ENCODE results near the gene ZP1. TPM values are rescaled to one million over a fixed set of nuclear protein-coding genes. Genes with fewer than 3 reads are reported as not detected.

The ZP1 gene
- total and polyA plus RNA-seq, 2 of the 13 experiments (the other 11 are each of a cell fraction or from before 2014, with no cell fraction given) = 0.16 TPM; not detected in 1

DNA sequence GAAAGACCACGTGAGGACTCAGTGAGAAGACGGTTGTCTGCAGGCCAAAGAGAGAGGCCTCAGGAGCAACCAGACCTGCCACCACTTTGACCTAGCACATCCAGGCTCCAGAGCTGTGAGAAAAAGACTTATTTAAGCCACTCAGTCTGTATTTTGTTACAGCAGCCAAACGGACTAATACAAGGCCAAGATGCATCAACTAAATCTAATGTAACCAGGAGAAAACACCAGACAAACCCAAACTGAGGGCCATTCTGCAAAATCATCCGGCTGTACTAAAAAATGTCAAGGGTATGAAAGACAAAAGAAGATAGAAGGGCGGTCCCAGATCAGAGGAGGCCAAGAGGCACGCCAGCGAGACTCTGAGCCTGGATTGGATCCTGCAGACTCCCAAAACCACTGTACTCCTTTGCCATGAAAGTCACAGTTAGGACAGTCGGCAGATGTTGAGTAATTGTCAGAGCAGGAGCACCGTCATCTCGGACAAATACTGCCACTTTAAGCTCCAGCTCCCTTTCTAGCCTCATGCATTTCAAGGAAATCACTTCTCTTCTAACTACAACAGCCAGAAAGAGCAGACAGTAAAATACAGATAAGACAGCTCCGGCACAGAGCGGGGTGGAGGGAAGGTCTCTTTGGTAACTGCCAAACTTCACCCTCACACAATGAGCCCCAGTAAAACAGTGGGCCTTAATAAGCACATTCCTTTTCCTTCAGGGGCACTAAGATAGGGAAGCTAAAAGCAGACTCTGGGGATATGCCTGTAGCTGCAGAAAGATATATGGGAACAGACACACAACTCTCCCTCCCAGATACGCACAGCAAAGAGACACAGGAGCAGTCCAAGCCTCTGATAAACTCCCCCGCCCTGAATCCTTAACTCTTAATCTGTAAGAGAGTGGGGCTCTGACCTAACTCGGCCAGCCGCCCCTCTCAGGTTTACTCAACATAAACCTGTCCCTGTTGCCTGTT, 3.5 kb upstream of the ZP1 start:
- H3K79me2 ChIP-seq (ENCODE audit: insufficient read depth, low read length) = no peaks in the 10 kb centered on the region
- ATAC-seq (no peak), FAIRE-seq (no peak), DNase-seq (ENCODE audit: low spot score) (no peak)
- intact Hi-C loops (cut with micrococcal nuclease; ENCODE audit: unreplicated experiment) = no loop called here
- no peaks in the 10 kb centered on the region for H3K36me3 ChIP-seq (replicated peaks in 1 of 2; ENCODE audit: control insufficient read depth in 1 of 2, insufficient read depth in 2 of 2, low read length in 2 of 2)
- in situ Hi-C loops (cut with HindIII; ENCODE audit: extremely low pct_ligation_motif_present, low pct_unique_long_range_greater_than_20kb) = no loop called here
- H3K9ac ChIP-seq (ENCODE audit: insufficient read depth, low read depth, low read length) = no peak overlapping the region
- no peak overlapping the region for H3K4me2 ChIP-seq (ENCODE audit: low read depth, low read length)
- no peak overlapping the region for H3K27ac ChIP-seq (ENCODE audit: extremely low read length, insufficient read depth, low read length)
- H3K4me1 ChIP-seq (ENCODE audit: insufficient read depth, low read length) = peaks cover 30% of the 10 kb centered on the region
- BruUV-seq (replicated peaks) = no TSS peak
- 49% methylated on average over 16 of the region's 16 CpGs for WGBS (ENCODE audit: low lambda C conversion rate)
- H3K27me3 ChIP-seq (ENCODE audit: control insufficient read depth in 1 of 2, insufficient read depth in 2 of 2, low read length in 2 of 2) = peaks cover 0 to 14% of the 10 kb centered on the region in 2 experiments; a peak in 2 of 5 replicates
- POLR2A ChIA-PET = no interaction called here
- no peak overlapping the region for H2AFZ ChIP-seq (ENCODE audit: low read length)
- TF ChIP-seq ZNF12 (CRISPR knock-in tag; IDR thresholded peaks at IDR 0.05) = peak; percentile 55; the same call in 1 of the 2 replicates
- TF ChIP-seq, protein P1, sequence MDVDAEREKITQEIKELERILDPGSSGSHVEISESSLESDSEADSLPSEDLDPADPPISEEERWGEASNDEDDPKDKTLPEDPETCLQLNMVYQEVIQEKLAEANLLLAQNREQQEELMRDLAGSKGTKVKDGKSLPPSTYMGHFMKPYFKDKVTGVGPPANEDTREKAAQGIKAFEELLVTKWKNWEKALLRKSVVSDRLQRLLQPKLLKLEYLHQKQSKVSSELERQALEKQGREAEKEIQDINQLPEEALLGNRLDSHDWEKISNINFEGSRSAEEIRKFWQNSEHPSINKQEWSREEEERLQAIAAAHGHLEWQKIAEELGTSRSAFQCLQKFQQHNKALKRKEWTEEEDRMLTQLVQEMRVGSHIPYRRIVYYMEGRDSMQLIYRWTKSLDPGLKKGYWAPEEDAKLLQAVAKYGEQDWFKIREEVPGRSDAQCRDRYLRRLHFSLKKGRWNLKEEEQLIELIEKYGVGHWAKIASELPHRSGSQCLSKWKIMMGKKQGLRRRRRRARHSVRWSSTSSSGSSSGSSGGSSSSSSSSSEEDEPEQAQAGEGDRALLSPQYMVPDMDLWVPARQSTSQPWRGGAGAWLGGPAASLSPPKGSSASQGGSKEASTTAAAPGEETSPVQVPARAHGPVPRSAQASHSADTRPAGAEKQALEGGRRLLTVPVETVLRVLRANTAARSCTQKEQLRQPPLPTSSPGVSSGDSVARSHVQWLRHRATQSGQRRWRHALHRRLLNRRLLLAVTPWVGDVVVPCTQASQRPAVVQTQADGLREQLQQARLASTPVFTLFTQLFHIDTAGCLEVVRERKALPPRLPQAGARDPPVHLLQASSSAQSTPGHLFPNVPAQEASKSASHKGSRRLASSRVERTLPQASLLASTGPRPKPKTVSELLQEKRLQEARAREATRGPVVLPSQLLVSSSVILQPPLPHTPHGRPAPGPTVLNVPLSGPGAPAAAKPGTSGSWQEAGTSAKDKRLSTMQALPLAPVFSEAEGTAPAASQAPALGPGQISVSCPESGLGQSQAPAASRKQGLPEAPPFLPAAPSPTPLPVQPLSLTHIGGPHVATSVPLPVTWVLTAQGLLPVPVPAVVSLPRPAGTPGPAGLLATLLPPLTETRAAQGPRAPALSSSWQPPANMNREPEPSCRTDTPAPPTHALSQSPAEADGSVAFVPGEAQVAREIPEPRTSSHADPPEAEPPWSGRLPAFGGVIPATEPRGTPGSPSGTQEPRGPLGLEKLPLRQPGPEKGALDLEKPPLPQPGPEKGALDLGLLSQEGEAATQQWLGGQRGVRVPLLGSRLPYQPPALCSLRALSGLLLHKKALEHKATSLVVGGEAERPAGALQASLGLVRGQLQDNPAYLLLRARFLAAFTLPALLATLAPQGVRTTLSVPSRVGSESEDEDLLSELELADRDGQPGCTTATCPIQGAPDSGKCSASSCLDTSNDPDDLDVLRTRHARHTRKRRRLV (CRISPR knock-in tag; IDR thresholded peaks at IDR 0.05) = no peak
- no peaks in the 10 kb centered on the region for H4K20me1 ChIP-seq (ENCODE audit: insufficient read depth, low read length)
- no peaks in the 10 kb centered on the region for H3K9me3 ChIP-seq (ENCODE audit: low read length)
- no peak overlapping the region for H3K4me3 ChIP-seq (replicated peaks in 1 of 3; ENCODE audit: insufficient read depth in 1 of 3, low read depth in 2 of 3, low read length in 3 of 3)
- CTCF ChIA-PET (ENCODE audit: low intra/inter-chr PET ratio, low total read pairs) = no interaction called here
